ENCODE measurements around the gene HTR3A. TPM values are rescaled to one million over a fixed set of nuclear protein-coding genes. Genes with fewer than 3 reads are reported as not detected.

The HTR3A gene
- total and polyA plus RNA-seq, 9 of the 15 experiments (the other 6 are each of a cell fraction or from before 2014, with no cell fraction given): not detected

- TF ChIP-seq CEBPZ (IDR thresholded peaks at IDR 0.05; ENCODE audit: borderline replicate concordance, low read depth, low read length) (no peak), ZNF551 (CRISPR knock-in tag; IDR thresholded peaks at IDR 0.05) (no peak), ZNF77 (CRISPR knock-in tag; IDR thresholded peaks at IDR 0.05) (no peak), ZNF12 (CRISPR knock-in tag; IDR thresholded peaks at IDR 0.05) (no peak), ZBTB26 (CRISPR knock-in tag; IDR thresholded peaks at IDR 0.05) (no peak), PRPF4 (IDR thresholded peaks at IDR 0.05; ENCODE audit: insufficient read depth, low read depth, low read length, poor library complexity, severe bottlenecking) (no peak), CREB5 (CRISPR knock-in tag; IDR thresholded peaks at IDR 0.05) (no peak), MITF (IDR thresholded peaks at IDR 0.05) (no peak), ZNF212 (CRISPR knock-in tag; IDR thresholded peaks at IDR 0.05) (no peak), ZNF253 (CRISPR knock-in tag; conservative IDR thresholded peaks at IDR 0.05) (no peak), GTF2B (IDR thresholded peaks at IDR 0.05; ENCODE audit: extremely low read depth, insufficient read length) (no peak), CUX1 (CRISPR knock-in tag; IDR thresholded peaks at IDR 0.05) (no peak)
Observed at GRCh38 chr11:114036147-114036811, 61.4 kb downstream of the HTR3A start (continued).
